ENCODE measurements around the gene PARVA. TPM values are rescaled to one million over a fixed set of nuclear protein-coding genes. Genes with fewer than 3 reads are reported as not detected.

PARVA gene
- total RNA-seq, 1 donor from 2014 or later = 55.1 TPM

DNA sequence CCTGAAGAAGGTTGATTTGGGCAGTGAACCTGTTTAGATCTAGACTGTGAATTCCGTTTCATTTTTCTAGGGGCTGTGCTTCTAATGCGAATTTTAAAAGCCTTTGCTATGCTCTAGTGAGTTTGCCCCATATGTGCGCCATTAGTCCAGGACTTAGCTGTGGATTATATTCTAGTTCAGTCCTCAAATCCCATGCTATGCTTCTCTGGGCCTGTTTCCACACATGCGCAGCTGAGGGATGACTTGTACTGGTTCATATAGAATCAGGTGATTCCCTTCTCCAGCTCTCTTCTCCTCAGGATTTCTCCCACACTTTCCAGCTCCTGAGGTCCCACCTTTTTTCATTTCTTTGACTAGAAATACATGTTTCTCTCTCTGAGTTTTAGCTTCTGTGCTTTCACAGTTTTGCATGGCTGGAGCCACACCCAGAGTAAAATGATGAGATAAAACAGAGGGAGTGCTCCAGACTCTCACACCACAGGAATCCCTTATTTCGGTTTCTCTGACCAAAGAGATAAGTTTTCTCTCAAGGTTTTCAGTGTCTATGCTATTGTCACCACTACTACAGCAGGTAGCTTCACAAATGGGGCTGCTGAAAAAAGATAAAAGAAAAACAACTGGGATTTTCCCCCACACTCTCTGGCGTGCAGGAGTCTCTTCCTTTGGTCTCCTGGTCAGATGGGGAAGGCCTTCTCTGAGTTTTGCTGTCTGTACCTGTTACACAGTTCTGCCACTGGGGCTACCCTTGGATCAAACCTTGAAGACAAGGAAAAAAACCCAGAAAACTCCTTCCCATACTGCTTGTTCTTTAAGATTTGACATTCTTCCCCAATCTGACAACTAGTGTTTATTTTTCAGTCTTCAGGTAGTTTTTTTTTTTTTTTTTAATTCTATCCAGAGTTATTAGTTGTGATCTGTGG, 200.6 kb downstream of the PARVA start:
- DNase-seq (ENCODE audit: extremely low read depth, low read depth, low spot score) = no peak

DNA sequence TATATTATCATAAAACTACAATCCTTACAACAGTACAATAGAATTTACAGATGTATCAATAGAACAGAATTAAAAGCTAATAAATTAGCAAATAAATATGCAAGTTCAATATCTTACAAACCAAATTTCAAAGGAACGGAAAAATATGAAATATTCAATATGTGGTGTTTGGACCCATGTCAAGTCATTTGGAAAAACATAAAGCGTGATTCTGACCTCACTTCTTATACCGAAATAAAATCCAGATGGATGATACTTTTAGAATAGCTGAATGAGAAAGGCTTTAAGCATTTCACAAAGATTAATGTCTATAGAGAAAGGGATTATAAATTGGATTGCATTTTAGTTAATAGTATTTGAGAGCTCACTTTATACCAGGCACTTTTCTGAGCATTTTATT, 204.0 kb downstream of the PARVA start:
- DNase-seq (ENCODE audit: extremely low read depth, low read depth, low spot score) = no peak

DNA sequence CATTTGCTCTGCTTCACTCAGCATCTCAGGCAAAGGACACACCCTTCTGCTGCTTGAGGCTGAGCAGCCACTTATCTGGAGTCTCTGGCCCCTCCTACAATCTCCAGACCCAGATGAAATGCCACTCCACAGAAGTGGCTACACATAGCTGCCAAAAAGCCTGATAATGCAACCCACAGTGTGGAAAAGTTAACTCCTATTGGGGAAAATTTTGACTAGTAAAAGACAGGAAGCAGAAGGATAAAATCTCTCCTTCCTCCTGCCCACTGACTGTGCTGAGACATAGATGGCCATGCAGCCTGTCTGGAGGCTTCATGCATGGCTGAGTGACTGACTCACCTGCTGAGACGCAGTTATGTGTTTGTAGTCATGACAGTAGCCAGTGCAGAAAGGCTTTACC, 204.6 kb downstream of the PARVA start:
- DNase-seq (ENCODE audit: extremely low read depth, low read depth, low spot score) = no peak
